Mucosa of rectum (tissue), 2 donors: Measurements from ENCODE around the gene CDCA3.
A peak's percentile ranks its signal among the peaks of the same experiment; 100 is the strongest.

Experiments
- H3K27ac ChIP-seq, 2 donors: one replicate each; pipeline ENCODE4 v1.7.0; 2013; ENCODE audit warnings: inconsistent platforms in 2 of 2, low read depth in 2 of 2, low read length in 2 of 2
- H3K27me3 ChIP-seq, 2 donors: one replicate each; pipeline ENCODE4 v1.7.0; 2013; ENCODE audit warnings: low read length in 2 of 2; ENCODE audit not compliant: control insufficient read depth in 2 of 2, insufficient read depth in 2 of 2
- H3K36me3 ChIP-seq, 2 donors: one replicate each; pipeline ENCODE4 v1.7.0; 2013; ENCODE audit warnings: low read length in 2 of 2; ENCODE audit not compliant: control insufficient read depth in 2 of 2, insufficient read depth in 2 of 2
- H3K4me1 ChIP-seq, 2 donors: one replicate each; pipeline ENCODE4 v1.7.0; 2013; ENCODE audit warnings: low read length in 2 of 2, mild to moderate bottlenecking in 1 of 2; ENCODE audit not compliant: control insufficient read depth in 2 of 2, insufficient read depth in 2 of 2
- H3K4me3 ChIP-seq, 2 donors: one replicate each; pipeline ENCODE4 v1.7.0; 2013; ENCODE audit warnings: low read length in 2 of 2
- H3K9ac ChIP-seq, 2 donors: one replicate each; pipeline ENCODE4 v1.7.0; 2013; ENCODE audit warnings: low read length in 2 of 2, low read depth in 1 of 2, mild to moderate bottlenecking in 1 of 2
- H3K9me3 ChIP-seq, 2 donors: one replicate each; pipeline ENCODE4 v1.7.0; 2013; ENCODE audit warnings: low read length in 2 of 2; ENCODE audit not compliant: control insufficient read depth in 2 of 2
- donor health status: healthy.
- donor health status: Normal muscosa, but diverticular disease.

CDCA3 gene

DNA sequence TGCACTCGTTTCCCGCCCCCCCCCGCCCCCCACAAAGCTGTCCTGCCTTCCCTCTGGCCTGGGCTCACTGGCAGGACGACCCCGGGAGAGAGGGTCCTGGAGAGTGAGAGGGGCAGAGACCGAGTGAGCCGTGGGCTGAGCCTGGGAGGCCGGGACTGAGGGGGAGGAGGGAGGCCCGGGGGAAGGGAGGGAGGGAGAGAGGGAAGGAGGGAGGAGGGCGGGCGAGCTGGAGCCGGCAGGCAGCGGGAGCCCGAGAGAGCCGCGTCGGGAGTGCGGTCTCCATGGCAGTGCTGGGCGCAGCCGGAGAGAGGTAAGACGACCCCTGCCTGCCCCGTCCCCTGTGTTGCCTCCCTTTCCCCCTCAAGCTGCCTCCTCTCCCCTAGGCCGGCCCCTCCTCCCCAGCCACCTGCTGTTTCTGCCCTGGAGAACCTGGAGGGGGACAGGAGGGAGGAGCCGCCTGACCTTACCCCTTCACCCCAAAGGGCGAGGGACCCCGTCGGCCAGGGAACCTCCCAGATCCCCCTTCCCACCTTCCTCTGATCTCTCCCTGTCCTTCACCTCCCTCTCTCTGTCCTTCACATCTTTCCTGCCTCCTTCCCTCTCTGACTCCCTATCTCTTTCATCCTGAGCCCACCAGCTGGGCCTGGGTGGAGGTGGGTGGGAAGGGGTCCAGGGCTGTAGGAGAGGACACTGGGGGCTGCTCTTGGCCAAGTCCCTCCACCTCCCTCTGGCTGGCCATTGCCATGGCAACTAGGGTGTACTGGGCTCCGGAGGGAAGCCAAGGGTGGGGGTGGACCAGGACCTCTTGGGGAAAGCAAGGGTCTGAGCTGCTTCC lies 29.3 kb downstream of the CDCA3 start, which contains the start of gene GPR162:
Gene GPR162 (plus strand): TSS at position 231 of the 835 bp plus-strand sequence. CDS start 2,078 bp downstream, outside the sequence.
- peak within 1 kb of the TSS in 1 of 2 donors; percentile 32 for H3K9ac ChIP-seq
- H3K36me3 ChIP-seq = peaks cover 0 to 5% of the 10 kb centered on the region in 2 donors
- H3K4me3 ChIP-seq = peak within 1 kb of the TSS; percentile 35 to 50
- peaks cover 2 to 6% of the 10 kb centered on the region in 2 donors for H3K4me1 ChIP-seq
- no peak within 1 kb of the TSS for H3K27ac ChIP-seq
- no peaks in the 10 kb centered on the region for H3K9me3 ChIP-seq
- H3K27me3 ChIP-seq = peaks cover 23 to 39% of the 10 kb centered on the region in 2 donors

DNA sequence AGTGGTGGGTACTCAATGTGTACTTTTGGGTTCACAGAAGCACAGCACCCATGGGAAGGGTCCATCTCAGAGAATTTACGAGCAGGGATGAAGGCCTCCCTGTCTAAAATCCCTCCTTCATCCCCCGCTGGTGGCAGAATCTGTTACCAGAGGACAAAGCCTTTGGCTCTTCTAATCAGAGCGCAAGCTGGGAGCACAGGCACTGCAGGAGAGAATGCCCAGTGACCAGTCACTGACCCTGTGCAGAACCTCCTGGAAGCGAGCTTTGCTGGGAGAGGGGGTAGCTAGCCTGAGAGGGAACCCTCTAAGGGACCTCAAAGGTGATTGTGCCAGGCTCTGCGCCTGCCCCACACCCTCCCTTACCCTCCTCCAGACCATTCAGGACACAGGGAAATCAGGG lies 30.9 kb downstream of the CDCA3 start:
- Histone ChIP-seq H3K9ac (no peak overlapping the region), H3K9me3 (no peaks in the 10 kb centered on the region), H3K4me3 (no peak overlapping the region), H3K36me3 (peaks cover 0 to 5% of the 10 kb centered on the region in 2 donors), H3K27ac (no peak overlapping the region), H3K27me3 (peaks cover 17 to 34% of the 10 kb centered on the region in 2 donors), H3K4me1 (peaks cover 0 to 3% of the 10 kb centered on the region in 2 donors)

DNA sequence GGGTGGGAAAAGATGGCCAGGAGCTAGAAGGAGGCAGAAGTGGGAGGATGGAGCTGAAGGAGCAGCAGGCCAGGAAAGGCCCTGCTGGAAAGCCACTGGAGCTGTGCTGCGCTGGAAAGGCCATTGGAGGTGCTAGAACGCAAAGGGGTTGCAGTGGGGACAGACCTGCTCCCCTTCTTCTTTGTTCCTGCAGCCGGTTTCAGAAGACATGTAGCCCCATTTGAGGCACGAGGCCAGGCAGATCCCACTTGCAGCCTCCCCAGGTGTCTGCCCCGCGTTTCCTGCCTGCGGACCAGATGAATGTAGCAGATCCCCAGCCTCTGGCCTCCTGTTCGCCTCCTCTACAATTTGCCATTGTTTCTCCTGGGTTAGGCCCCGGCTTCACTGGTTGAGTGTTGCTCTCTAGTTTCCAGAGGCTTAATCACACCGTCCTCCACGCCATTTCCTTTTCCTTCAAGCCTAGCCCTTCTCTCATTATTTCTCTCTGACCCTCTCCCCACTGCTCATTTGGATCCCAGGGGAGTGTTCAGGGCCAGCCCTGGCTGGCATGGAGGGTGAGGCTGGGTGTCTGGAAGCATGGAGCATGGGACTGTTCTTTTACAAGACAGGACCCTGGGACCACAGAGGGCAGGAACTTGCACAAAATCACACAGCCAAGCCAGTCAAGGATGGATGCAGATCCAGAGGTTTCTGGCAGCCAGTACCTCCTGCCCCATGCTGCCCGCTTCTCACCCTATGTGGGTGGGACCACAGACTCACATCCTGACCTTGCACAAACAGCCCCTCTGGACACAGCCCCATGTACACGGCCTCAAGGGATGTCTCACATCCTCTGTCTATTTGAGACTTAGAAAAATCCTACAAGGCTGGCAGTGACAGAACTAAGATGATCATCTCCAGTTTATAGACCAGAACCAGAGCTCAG lies 31.7 kb downstream of the CDCA3 start:
- no peak overlapping the region for H3K27ac ChIP-seq
- H3K4me1 ChIP-seq = peaks cover 0 to 3% of the 10 kb centered on the region in 2 donors
- H3K36me3 ChIP-seq = peaks cover 0 to 10% of the 10 kb centered on the region in 2 donors
- no peak overlapping the region for H3K9ac ChIP-seq
- peaks cover 17 to 29% of the 10 kb centered on the region in 2 donors for H3K27me3 ChIP-seq
- no peaks in the 10 kb centered on the region for H3K9me3 ChIP-seq
- H3K4me3 ChIP-seq = no peak overlapping the region

DNA sequence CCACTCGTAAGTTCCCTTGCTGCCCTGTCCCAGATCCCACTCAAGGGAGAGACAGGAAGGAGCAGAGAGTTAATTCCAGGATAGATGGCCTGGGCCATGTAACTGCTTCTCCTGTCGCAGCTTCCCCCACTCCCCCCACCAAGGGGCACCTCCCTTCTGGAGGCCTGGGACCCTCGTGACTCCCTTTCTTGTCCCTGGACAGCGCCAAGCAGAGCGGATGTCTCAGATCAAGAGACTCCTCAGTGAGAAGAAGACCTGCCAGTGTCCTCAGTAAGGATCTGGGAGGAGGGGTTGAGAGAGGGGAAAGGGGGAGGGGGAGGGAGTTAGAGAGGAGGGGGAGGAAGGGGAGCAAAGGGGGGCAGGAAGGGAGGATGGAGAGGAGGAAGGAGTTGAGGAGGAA lies 32.4 kb downstream of the CDCA3 start:
- no peaks in the 10 kb centered on the region for H3K9me3 ChIP-seq
- peaks cover 14 to 25% of the 10 kb centered on the region in 2 donors for H3K27me3 ChIP-seq
- H3K4me3 ChIP-seq = no peak overlapping the region
- no peak overlapping the region for H3K27ac ChIP-seq
- peaks cover 0 to 3% of the 10 kb centered on the region in 2 donors for H3K4me1 ChIP-seq
- peaks cover 0 to 10% of the 10 kb centered on the region in 2 donors for H3K36me3 ChIP-seq
- H3K9ac ChIP-seq = no peak overlapping the region

DNA sequence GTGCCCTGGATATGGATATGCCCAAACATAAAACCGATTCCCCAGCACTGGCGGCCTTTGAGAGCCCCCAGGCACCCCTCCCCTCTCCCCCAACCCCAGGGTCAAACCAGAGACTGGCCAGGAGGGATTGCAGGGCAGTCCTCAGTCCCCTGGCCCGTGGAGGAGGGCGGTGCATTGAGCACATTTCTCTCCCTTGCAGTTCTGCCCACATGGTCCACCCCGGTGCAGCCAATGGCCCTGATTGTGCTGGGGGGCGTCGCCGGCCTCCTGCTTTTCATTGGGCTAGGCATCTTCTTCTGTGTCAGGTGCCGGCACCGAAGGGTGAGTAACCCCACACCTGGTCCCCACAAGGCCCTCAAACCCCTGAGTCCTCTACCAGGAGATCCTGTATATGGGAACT lies 32.9 kb downstream of the CDCA3 start:
- H3K4me3 ChIP-seq = no peak overlapping the region
- peaks cover 0 to 10% of the 10 kb centered on the region in 2 donors for H3K36me3 ChIP-seq

DNA sequence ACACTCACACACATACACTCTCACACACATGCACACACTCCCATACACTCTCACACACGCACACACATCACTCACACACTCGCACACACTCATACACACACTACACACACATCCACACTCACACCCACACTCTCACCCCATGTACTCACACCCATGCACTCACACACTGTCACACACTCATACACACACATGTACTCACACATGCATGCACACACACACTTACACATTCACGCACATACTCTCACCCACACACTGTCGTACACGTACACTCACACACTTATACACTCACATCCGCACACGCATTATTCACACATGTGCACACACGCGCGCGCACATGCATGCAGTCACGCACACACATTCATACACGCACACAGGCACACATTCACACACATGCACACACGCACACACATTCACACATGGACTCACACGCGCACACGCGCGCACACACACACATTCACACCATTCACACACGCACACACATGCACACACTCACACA lies 33.4 kb downstream of the CDCA3 start:
- H3K4me3 ChIP-seq = no peak overlapping the region
- no peak overlapping the region for H3K27ac ChIP-seq

More for the DNA sequence above, 32.9 kb downstream of the CDCA3 start:
- H3K9me3 ChIP-seq = no peaks in the 10 kb centered on the region
- peaks cover 0 to 3% of the 10 kb centered on the region in 2 donors for H3K4me1 ChIP-seq
- no peak overlapping the region for H3K27ac ChIP-seq
- H3K9ac ChIP-seq = no peak overlapping the region
- peaks cover 14 to 22% of the 10 kb centered on the region in 2 donors for H3K27me3 ChIP-seq

DNA sequence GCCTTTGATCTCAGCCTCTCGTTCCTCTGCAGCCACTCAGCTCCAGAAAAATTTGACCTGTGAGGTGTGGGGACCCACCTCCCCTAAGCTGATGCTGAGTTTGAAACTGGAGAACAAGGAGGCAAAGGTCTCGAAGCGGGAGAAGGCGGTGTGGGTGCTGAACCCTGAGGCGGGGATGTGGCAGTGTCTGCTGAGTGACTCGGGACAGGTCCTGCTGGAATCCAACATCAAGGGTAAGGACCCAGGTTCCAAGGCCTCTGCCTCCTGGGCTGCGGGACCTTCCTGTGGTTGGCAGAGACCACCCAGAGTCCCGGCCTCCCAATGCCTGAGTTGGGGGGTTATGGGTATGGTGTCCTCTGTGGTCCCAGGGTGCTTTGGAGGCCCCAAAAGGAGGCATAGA lies 34.0 kb downstream of the CDCA3 start:
- Histone ChIP-seq H3K36me3 (peaks cover 0 to 10% of the 10 kb centered on the region in 2 donors), H3K27ac (no peak overlapping the region), H3K9me3 (no peaks in the 10 kb centered on the region), H3K27me3 (peaks cover 5 to 11% of the 10 kb centered on the region in 2 donors), H3K4me3 (no peak overlapping the region), H3K9ac (no peak overlapping the region), H3K4me1 (peaks cover 0 to 3% of the 10 kb centered on the region in 2 donors)

More for the DNA sequence above, 33.4 kb downstream of the CDCA3 start:
- H3K36me3 ChIP-seq = peaks cover 0 to 10% of the 10 kb centered on the region in 2 donors
- no peaks in the 10 kb centered on the region for H3K9me3 ChIP-seq
- H3K4me1 ChIP-seq = peaks cover 0 to 3% of the 10 kb centered on the region in 2 donors
- H3K27me3 ChIP-seq = peaks cover 10 to 17% of the 10 kb centered on the region in 2 donors
- no peak overlapping the region for H3K9ac ChIP-seq

DNA sequence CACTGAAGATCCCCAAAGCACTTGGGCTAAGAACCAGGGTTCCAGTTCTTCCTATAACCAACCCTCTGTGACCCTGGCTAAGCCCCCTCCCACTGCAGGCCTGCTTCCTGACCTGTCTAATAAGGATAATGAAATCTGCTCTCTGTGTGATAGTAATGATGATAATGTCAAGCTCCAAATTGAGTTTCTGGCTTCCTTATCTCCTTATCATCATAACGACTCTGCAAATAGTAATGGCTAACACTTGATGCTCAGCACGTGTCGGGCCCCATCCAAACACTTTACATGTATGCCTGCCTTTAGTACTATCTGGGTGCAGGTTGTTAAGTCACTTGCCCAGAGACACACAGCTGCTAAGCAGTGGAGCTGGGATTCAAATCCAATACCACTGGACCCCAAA lies 34.5 kb downstream of the CDCA3 start:
- no peaks in the 10 kb centered on the region for H3K9me3 ChIP-seq
- no peak overlapping the region for H3K27ac ChIP-seq
- H3K27me3 ChIP-seq = peaks cover 5 to 6% of the 10 kb centered on the region in 2 donors
- H3K9ac ChIP-seq = no peak overlapping the region
- H3K36me3 ChIP-seq = peaks cover 0 to 10% of the 10 kb centered on the region in 2 donors
- H3K4me1 ChIP-seq = no peaks in the 10 kb centered on the region
- H3K4me3 ChIP-seq = no peak overlapping the region

DNA sequence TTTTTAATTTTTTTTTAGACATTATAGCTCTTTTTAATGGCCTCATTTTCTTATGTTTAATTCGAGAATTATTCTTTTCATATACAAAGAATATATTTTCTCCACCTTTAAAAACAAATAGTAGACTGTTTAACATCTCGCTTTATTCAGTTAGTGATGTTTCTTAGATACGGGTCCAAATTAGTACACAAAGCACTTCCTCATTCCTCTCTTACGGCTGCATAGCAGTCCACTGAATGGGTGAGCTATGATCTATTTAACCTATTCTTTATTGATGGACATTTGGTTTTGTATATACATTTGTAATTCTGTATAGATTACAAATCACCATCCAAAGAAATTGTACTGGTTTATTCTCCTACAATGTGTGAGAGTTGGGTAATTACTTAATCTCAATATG lies 37.7 kb downstream of the CDCA3 start:
- Histone ChIP-seq H3K4me1 (no peaks in the 10 kb centered on the region), H3K9me3 (no peaks in the 10 kb centered on the region), H3K4me3 (no peak overlapping the region), H3K36me3 (peaks cover 0 to 10% of the 10 kb centered on the region in 2 donors), H3K27ac (no peak overlapping the region), H3K9ac (no peak overlapping the region), H3K27me3 (no peaks in the 10 kb centered on the region)
